Astrocyte (in vitro differentiated cells and primary cell): ENCODE measurements around the gene REPIN1. TPM values are rescaled to one million over a fixed set of nuclear protein-coding genes. Genes with fewer than 3 reads are reported as not detected.

Experiments
- total RNA-seq: library from RNA; stranded (reverse); gene quantifications from 2 replicates; pipeline ENCODE4 v1.2.1, GENCODE V29; 2021

Gene REPIN1
- total RNA-seq, 1 donor from 2014 or later: 95.3 TPM

Other genes starting within 250 kb of the REPIN1 start
- gene LRRC61, start 45.5 kb upstream of the REPIN1 start, total RNA-seq: 0.24 and 0.45 TPM in 2 replicates
- 0.25 TPM in 1 of 2 replicates, not detected in the other for gene ACTR3C, start 45.3 kb upstream of the REPIN1 start, total RNA-seq
- 19.4 and 21.7 TPM in 2 replicates for gene RARRES2, start 27.2 kb upstream of the REPIN1 start, total RNA-seq
- gene ZNF775, start 10.5 kb downstream of the REPIN1 start, total RNA-seq: 6.4 and 6.5 TPM in 2 replicates
- gene GIMAP8, start 81.8 kb downstream of the REPIN1 start, total RNA-seq: not detected in 2 replicates
- not detected in 2 replicates for gene GIMAP7, start 146.1 kb downstream of the REPIN1 start, total RNA-seq
- not detected in 2 replicates for gene GIMAP4, start 198.6 kb downstream of the REPIN1 start, total RNA-seq